ENCODE results near the gene PTTG1.

PTTG1 gene

DNA sequence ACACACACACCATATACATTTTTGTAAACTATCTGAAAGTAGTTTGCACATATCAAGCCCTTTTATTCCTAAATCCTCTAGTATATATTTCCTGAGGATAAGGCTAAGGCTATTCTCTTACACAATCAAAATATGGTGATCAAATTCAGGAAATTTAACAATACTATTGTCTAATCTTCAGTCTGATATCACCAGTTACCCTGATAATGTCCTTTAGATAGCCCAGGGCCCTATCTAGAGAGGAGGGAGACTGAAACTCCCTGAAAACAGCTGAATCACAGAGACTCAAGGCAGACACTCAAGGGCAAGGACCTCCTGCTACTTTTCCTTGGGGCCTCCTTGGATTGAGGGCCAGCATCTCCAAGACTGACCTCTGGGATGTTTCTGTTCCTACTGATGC lies 30.4 kb downstream of the PTTG1 start:
- FAIRE-seq (no peak), DNase-seq (ENCODE audit: insufficient read length, low spot score) (no peak)
- TF ChIP-seq, protein P1, sequence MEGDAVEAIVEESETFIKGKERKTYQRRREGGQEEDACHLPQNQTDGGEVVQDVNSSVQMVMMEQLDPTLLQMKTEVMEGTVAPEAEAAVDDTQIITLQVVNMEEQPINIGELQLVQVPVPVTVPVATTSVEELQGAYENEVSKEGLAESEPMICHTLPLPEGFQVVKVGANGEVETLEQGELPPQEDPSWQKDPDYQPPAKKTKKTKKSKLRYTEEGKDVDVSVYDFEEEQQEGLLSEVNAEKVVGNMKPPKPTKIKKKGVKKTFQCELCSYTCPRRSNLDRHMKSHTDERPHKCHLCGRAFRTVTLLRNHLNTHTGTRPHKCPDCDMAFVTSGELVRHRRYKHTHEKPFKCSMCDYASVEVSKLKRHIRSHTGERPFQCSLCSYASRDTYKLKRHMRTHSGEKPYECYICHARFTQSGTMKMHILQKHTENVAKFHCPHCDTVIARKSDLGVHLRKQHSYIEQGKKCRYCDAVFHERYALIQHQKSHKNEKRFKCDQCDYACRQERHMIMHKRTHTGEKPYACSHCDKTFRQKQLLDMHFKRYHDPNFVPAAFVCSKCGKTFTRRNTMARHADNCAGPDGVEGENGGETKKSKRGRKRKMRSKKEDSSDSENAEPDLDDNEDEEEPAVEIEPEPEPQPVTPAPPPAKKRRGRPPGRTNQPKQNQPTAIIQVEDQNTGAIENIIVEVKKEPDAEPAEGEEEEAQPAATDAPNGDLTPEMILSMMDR (IDR thresholded peaks at IDR 0.05; ENCODE audit: insufficient read depth, missing control alignments): no peak

DNA sequence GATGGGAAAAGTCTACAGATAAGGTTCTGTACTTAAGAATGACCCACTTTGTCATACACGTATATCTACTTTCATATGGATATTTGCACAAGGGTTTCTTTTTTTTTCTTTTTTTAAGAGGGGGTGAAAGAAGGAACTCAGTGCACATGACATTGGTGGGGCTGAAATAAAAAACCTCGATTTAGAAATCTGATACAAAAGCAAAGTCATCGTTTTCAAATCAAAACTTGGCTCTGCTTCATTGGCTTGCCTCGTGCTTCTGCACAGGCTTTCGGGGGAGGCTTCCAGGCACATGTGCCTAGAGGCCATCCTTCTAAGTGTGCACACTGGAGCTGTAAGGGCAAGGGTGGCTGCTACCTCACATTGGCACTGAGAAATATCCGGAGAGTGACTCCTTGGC lies 31.1 kb downstream of the PTTG1 start:
- DNase-seq (ENCODE audit: insufficient read length, low spot score) (no peak), FAIRE-seq (no peak)
- TF ChIP-seq, protein P1 (IDR thresholded peaks at IDR 0.05; ENCODE audit: insufficient read depth, missing control alignments): no peak

DNA sequence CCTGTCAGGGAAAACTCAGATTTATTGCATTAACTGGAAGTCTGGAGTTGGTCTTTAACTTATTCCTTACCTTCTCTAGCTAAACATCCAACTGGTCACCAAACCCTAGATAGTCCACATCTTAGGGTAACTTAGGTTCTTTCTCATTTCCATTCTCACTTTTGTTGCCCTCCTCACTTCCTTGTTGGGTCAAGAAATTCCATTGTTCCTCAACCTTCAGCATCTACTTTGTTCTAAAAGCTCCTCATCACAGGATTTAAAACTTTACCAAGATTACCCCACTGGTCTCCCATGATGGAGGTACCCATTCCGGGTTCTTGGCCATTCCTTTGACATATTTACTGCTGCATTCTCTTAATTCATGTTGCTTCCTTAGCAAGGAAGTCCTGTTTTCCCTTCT lies 32.1 kb downstream of the PTTG1 start:
- TF ChIP-seq, protein P1 (IDR thresholded peaks at IDR 0.05; ENCODE audit: insufficient read depth, missing control alignments): no peak
- no peak for DNase-seq (ENCODE audit: insufficient read length, low spot score)
- FAIRE-seq: no peak

DNA sequence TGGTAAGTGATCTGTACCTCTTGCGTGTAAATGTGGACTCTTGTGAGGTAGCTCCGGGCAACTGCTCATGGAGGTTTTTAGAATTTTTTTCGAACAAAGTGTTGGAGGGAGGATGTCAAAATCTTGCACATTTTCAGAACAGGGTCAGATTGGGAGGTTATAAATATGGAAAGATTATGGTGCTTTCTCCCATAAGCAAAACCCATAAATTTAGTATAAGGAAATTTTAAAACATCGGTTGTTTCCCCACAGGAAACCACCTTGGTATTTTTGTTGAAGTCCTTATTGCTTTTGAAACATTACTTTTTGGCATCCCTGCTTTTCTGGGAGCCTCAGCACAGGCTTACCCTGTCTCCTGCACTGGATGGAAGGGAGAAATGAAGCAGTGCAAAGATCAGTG lies 33.9 kb downstream of the PTTG1 start:
- no peak for FAIRE-seq
- DNase-seq (ENCODE audit: insufficient read length, low spot score): no peak
- TF ChIP-seq, protein P1 (IDR thresholded peaks at IDR 0.05; ENCODE audit: insufficient read depth, missing control alignments): no peak

DNA sequence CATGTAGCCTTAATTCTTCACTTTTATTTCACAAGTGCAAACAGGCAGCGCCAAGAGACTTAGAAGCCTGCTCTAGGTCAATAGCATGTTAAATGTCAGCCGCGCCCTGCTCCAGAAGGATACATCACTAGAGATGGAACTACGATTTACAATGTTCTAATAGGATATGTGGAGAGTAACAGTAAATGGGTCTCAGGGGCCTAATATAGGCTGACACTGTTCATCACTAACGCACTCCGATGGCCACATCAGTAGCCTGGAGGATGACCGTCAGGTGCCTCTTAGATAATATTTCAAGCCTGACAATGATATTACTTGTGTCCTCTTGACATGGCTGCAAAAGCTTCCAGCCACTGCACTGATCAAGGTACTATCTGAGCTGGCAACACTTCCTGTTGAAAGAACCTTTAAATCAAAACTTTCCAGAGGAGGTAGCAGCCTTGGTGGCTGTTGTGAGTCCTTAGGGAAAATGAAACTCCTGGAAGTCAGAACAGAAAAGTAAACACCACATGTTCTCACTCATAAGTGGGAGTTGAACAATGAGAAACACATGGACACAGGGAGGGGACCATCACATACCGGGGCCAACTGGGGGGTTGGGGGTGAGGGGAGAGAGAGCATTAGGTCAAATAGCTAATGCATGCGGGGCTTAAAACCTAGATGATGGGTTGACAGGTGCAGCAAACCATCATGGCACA lies 35.0 kb downstream of the PTTG1 start:
- TF ChIP-seq, protein P1 (IDR thresholded peaks at IDR 0.05; ENCODE audit: insufficient read depth, missing control alignments): no peak
- no peak for FAIRE-seq
- DNase-seq (ENCODE audit: insufficient read length, low spot score): no peak

DNA sequence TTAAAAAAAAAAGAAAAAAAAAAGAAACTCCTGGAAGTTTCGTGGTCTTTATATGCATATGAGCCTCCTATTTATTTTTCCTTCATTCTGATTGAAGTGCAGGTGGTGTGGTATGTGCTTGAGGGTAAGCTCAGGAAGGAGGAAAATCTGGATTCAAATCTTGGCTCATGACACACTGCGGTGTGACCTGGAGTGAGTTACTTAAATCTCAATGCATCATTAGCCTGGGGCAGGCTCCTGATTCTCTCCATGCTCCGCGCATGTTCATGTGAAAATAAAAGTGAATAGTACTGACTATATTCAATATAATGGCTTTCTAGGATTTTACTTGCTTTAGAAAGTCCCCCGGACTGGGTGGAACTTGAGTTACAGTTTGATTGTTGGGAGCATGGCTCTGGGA lies 35.6 kb downstream of the PTTG1 start:
- TF ChIP-seq, protein P1 (IDR thresholded peaks at IDR 0.05; ENCODE audit: insufficient read depth, missing control alignments): no peak
- DNase-seq (ENCODE audit: insufficient read length, low spot score): no peak

More for the DNA sequence above, 35.6 kb downstream of the PTTG1 start:
- no peak for FAIRE-seq
